Measurements from ENCODE around the gene ATP4A.

The ATP4A gene

DNA sequence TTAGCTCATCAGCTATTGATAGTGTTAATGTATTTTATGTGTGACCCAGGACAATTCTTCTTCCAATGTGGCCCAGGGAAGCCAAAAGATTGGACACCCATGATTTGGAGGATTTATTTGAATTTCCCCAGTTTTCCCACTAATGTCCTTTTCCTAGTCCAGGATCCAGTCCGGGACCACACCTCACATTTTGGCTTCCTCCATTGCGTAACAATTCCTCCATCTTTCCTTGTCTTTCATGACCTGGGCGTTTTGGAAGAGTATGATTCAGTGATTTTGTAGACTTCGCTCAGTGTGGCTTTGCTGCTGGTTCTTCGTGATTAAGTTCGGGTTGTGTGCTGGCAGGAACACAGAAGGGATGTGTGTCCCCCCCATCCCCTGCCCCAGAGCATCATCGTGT, 3.3 kb upstream of the ATP4A start:
- in situ Hi-C loops (cut with MboI; ENCODE audit: low sequenced_read_pairs), result no loop called here

DNA sequence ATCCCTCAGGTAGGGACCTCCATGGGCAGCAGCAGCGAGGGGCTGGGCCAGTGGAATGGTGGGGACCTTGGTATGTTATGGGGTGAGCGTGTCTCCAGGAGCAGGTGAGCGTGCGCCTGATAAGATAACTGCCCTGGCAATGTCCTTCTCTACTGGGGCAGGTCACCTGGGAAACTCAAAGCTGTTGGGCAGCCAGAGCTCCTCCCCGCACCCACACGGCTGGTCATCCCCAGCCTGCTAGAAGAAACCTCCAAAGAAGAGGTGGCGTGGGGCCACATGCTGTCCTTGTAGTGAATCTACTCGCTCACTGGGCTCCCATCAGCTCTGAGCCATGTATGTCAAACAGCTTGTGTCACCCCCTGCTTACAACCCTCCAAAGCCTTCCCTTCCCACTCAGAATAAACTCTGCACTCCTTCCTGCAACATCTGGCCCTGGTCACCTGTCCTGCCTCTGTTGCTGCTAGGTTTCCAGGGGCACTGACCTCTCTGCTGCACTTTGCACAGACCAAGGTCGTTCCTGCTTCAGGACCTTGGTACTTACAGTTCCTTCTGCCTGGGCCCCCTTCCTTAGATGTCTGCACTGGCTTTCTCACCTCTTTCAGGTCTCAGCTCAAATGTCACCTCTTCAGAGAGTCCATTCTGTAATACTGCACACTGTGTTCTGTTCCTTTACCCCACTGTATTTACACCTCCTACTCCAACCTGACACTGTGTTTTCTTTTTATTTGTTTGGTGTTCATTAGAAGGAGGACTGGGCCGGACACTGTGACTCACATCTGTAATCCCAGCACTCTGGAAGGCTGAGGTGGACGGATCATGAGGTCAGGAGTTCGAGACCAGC, 1.8 kb upstream of the ATP4A start:
- in situ Hi-C loops (cut with MboI; ENCODE audit: low sequenced_read_pairs), result no loop called here

DNA sequence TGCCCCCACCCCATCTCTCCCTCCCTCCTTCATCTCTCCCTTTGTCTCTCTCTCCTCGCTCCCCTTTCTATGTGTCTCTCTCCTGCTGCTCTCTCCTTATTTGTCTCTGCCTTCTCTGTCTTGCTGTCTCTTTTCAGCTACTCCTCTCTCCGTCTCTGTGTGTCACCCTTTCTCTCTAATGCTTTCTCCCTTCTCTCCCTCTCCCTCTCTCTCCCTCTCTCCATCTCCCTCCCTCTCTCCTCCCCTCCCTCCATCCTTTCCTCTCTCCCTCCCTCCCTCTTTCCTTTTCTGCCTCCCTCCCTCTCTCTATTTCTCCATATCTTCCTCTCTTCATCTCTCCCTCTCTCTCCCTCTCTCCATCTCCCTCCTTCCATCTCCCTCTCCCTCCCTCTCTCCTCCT, 682 bp downstream of the ATP4A start:
- in situ Hi-C loops (cut with MboI; ENCODE audit: low sequenced_read_pairs), result no loop called here

DNA sequence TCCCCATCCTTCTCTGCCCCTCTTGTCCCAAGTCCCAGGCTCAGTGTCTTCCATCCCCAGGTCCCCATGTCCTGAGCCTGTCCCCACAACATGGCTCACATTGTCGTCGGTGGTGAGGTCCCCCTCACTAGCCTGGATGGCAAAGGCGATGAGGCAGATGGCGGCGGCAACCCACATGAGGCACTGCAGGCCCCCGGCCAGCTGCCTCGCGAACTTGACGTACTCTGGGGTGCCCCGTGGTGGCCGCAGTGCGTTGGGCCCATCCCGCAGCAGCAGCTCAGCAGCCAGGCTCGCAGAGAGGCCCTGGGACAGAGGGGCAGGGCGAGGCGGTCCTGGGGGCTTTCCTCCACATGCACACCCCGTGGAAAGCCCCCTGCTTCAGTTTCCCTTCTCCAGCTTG, 1.1 kb downstream of the ATP4A start:
- in situ Hi-C loops (cut with MboI; ENCODE audit: low sequenced_read_pairs), result no loop called here

DNA sequence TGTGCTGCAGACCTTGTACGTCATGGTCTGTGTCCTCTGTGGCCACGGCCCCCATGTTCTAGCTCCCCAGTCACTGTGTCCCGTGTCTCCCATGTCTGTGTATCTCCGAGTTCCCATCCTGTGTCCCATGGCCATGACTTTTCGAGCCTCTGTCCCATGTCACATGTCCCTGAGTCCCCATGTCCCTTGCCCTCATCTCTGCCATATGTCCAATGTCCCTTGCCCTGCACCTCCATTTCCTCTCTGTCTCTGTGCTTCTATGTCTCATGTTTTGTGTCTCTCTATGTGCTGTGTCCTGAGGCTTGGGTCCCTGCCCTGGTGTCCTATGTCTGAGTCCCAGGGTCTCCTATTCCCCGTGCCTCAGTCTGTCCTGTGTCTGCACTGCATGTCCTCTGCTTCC, 2.0 kb downstream of the ATP4A start:
- in situ Hi-C loops (cut with MboI; ENCODE audit: low sequenced_read_pairs), result no loop called here

- in situ Hi-C loops (cut with MboI; ENCODE audit: low sequenced_read_pairs), result no loop called here
These were observed 2.8 kb downstream of the ATP4A start for GRCh38 chr19:35560677-35561076.

GRCh38 chr19:35560271-35560670, 3.2 kb downstream of the ATP4A start:
- in situ Hi-C loops (cut with MboI; ENCODE audit: low sequenced_read_pairs), result no loop called here

DNA sequence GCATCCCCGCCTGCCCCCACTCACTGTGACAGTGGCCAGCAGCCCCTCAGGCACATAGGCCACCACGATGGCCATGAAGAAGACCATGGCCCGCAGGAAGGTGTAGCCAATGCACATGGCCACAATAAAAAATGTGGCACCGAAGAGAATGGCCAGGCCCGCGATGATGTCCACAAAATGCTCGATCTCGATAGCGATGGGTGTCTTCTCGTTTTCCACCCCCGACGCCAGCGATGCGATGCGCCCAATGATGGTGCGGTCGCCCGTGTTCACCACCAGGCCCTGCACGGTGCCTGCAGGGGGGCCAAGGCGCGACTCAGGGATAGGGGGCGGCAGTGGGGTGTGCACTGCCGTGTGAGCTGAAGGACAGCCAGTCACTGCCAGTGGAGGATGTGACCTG, 3.7 kb downstream of the ATP4A start:
- in situ Hi-C loops (cut with MboI; ENCODE audit: low sequenced_read_pairs), result no loop called here

GRCh38 chr19:35559281-35559659, 4.2 kb downstream of the ATP4A start:
- in situ Hi-C loops (cut with MboI; ENCODE audit: low sequenced_read_pairs), result no loop called here

- in situ Hi-C loops (cut with MboI; ENCODE audit: low sequenced_read_pairs), result no loop called here
These were observed 4.8 kb downstream of the ATP4A start for GRCh38 chr19:35558400-35559280.

GRCh38 chr19:35557539-35558399, 5.7 kb downstream of the ATP4A start:
- in situ Hi-C loops (cut with MboI; ENCODE audit: low sequenced_read_pairs), result no loop called here

- in situ Hi-C loops (cut with MboI; ENCODE audit: low sequenced_read_pairs), result no loop called here
These were observed 6.5 kb downstream of the ATP4A start for GRCh38 chr19:35556846-35557538.

GRCh38 chr19:35556025-35556590, 7.3 kb downstream of the ATP4A start:
- in situ Hi-C loops (cut with MboI; ENCODE audit: low sequenced_read_pairs), result no loop called here

DNA sequence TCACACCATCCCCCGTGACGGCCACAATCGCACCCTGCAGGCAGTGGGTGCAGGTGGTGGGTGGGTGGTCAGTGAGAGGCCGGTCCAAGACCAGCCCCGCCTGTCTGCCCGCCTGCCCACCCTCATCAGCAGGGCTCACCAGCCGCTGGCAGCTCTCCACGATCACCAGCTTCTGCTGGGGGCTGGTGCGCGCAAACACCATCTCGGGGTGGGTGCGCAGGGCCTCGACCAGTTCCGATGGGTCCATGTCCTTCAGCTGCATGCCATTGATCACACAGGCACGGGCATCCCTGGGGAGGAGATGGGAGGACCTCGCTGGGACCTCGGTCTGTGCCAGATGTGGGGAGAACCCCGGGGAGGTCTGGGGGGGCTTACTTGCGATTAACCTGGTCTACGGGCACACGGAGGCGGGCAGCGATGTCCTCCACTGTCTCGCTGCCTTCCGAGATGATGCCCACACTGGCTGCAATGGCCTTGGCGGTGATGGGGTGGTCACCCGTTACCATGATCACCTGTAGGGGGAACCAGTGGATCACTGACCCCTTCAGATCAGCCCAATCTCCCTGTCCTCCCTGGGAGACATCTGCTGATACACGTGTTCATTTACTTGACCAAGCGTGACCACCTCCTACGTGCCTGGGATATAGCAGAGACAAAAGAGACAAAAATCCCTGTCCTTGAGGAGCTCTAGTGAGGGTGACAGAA, 8.0 kb downstream of the ATP4A start:
- in situ Hi-C loops (cut with MboI; ENCODE audit: low sequenced_read_pairs), result no loop called here

DNA sequence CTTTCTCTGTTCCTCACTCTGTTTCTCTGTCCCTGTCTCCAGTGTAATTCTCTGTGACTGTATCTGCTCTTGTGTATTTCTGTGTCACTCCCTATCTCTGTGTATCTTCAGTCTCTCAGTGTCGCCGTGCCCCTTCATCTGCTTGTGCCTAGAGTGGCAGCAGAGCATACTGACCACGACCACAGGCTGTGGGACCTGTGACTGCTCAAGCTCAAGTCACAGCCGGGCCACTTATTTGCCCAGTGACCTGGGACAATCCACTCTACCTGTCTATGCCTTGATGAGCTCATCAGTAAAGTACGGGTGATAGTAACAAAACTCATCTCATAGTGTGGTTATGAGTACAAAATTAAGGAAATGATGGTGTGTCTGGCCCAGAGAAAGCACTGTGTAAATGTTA, 9.4 kb downstream of the ATP4A start:
- in situ Hi-C loops (cut with MboI; ENCODE audit: low sequenced_read_pairs), result no loop called here

- in situ Hi-C loops (cut with MboI; ENCODE audit: low sequenced_read_pairs), result no loop called here
These were observed 10.0 kb downstream of the ATP4A start for GRCh38 chr19:35553385-35554000.

DNA sequence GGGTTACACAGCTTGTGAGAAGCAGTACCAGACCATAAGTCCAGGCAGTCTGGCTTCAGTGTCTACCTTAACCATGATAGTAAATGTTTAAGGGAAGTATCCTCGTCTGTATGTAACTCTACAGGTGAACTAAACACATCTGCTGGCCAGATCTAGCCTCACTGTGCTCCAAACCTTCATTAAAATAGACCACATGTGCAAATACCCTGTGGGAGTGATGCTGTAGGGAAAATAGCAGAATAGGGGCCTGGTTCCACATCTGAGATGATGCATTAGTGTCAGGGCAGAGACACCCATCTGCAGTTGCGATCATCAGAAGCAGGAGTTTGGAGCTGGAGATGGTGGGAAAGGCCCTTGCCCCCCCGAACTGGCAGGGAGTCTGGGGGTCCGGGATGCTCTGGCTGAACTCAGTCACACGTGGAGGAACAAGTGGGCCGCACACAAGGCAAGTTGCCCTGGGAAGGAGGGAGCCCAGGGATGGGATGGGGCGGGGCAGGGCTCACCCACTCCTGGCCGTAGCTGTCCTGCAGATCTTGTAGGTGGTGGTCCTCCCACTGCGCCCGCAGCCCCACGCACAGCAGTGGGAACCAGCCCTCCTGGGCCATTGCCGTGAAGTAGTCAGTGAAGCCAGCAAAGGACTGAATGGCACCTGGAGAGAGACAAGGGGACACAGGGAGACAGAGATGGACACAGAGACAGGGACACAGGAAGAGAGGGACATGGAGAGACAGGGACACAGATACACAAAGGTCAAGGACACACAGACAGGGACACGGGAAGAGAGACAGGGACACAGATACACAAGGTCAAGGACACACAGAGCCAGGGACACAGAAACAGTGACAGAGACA, 10.7 kb downstream of the ATP4A start:
- in situ Hi-C loops (cut with MboI; ENCODE audit: low sequenced_read_pairs), result no loop called here

DNA sequence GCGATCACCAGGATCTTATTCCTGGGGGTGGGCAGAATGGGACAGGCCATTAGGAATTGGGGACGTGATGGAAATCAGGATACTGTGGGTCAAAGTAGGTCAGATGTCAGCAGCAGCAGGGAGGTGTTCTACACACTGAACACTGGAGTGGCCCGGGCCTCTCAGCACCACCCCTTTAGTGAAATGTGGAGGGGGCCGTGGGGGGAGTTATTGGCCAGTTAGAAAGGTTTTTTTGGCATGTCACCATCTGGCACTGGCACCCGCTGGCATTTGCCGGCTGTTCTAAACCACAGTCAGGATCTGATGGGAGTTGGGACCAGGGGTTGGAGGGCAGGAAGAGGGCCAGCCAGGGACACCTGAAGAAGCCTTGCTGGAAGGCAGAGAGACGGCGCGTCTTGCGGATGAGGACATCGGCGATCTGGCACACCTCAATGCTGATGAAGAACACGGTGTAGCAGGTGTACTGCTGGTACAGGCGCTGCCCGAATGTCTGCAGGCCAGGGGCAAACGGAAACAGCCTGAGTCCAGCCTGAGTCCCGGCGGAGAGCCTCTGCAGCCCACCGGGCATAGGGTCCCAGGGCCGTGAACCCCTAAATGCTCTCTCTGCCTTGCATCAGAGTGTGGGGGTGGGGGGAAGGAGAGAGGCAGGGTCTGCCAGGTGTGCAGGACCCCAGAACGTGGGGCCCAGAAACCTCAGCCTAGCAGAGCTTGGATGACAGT, 12.2 kb downstream of the ATP4A start:
- in situ Hi-C loops (cut with MboI; ENCODE audit: low sequenced_read_pairs), result no loop called here

Data from HL-60/S4 treated with retinoic acid at 250 ng/mL for 4 days and 3 days (cell line).